ENCODE measurements around the gene ALDOB.
A peak's percentile ranks its signal among the peaks of the same experiment; 100 is the strongest.

The ALDOB gene

GRCh38 chr9:101449071-101449721, 13.6 kb upstream of the ALDOB start (continued):
- TF ChIP-seq ZBTB10 (tag by site-specific recombination; IDR thresholded peaks at IDR 0.05) (no peak), SALL2 (tag by site-specific recombination; IDR thresholded peaks at IDR 0.05; ENCODE audit: borderline replicate concordance) (no peak), ZSCAN16 (tag by site-specific recombination; IDR thresholded peaks at IDR 0.05) (no peak), OSR2 (tag by site-specific recombination; IDR thresholded peaks at IDR 0.05) (no peak), ZNF704 (tag by site-specific recombination; IDR thresholded peaks at IDR 0.05) (no peak), ZNF335 (tag by site-specific recombination; conservative IDR thresholded peaks at IDR 0.05) (peak; percentile 56), ZNF350 (tag by site-specific recombination; IDR thresholded peaks at IDR 0.05) (no peak), ZNF747 (tag by site-specific recombination; IDR thresholded peaks at IDR 0.05) (no peak), ZNF423 (tag by site-specific recombination; IDR thresholded peaks at IDR 0.05) (no peak), ATF2 (tag by site-specific recombination; IDR thresholded peaks at IDR 0.05; ENCODE audit: low read depth) (no peak), IKZF3 (tag by site-specific recombination; IDR thresholded peaks at IDR 0.05) (no peak), ZFHX2 (tag by site-specific recombination; conservative IDR thresholded peaks at IDR 0.05) (no peak), SP3 (tag by site-specific recombination; IDR thresholded peaks at IDR 0.05) (peak; percentile 34), ZSCAN23 (tag by site-specific recombination; IDR thresholded peaks at IDR 0.05) (no peak), ZNF404 (tag by site-specific recombination; IDR thresholded peaks at IDR 0.05) (no peak), ZNF664 (tag by site-specific recombination; IDR thresholded peaks at IDR 0.05) (no peak), HOXA7 (CRISPR knock-in tag; IDR thresholded peaks at IDR 0.05; ENCODE audit: borderline replicate concordance) (no peak), ZNF362 (tag by site-specific recombination; IDR thresholded peaks at IDR 0.05) (no peak), ZNF768 (tag by site-specific recombination; IDR thresholded peaks at IDR 0.05) (no peak), ZBTB8A (tag by site-specific recombination; IDR thresholded peaks at IDR 0.05) (peak; percentile 45; the same call in 1 of the 2 replicates)
- TF ChIP-seq, protein P1, sequence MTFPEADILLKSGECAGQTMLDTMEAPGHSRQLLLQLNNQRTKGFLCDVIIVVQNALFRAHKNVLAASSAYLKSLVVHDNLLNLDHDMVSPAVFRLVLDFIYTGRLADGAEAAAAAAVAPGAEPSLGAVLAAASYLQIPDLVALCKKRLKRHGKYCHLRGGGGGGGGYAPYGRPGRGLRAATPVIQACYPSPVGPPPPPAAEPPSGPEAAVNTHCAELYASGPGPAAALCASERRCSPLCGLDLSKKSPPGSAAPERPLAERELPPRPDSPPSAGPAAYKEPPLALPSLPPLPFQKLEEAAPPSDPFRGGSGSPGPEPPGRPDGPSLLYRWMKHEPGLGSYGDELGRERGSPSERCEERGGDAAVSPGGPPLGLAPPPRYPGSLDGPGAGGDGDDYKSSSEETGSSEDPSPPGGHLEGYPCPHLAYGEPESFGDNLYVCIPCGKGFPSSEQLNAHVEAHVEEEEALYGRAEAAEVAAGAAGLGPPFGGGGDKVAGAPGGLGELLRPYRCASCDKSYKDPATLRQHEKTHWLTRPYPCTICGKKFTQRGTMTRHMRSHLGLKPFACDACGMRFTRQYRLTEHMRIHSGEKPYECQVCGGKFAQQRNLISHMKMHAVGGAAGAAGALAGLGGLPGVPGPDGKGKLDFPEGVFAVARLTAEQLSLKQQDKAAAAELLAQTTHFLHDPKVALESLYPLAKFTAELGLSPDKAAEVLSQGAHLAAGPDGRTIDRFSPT (tag by site-specific recombination; IDR thresholded peaks at IDR 0.05), result peak; percentile 57
- TF ChIP-seq, protein P2, sequence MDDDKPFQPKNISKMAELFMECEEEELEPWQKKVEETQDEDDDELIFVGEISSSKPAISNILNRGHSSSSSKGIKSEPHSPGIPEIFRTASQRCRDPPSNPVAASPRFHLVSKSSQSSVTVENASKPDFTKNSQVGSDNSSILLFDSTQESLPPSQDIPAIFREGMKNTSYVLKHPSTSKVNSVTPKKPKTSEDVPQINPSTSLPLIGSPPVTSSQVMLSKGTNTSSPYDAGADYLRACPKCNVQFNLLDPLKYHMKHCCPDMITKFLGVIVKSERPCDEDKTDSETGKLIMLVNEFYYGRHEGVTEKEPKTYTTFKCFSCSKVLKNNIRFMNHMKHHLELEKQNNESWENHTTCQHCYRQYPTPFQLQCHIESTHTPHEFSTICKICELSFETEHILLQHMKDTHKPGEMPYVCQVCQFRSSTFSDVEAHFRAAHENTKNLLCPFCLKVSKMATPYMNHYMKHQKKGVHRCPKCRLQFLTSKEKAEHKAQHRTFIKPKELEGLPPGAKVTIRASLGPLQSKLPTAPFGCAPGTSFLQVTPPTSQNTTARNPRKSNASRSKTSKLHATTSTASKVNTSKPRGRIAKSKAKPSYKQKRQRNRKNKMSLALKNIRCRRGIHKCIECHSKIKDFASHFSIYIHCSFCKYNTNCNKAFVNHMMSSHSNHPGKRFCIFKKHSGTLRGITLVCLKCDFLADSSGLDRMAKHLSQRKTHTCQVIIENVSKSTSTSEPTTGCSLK (tag by site-specific recombination; IDR thresholded peaks at IDR 0.05), result no peak
- TF ChIP-seq, protein P3, sequence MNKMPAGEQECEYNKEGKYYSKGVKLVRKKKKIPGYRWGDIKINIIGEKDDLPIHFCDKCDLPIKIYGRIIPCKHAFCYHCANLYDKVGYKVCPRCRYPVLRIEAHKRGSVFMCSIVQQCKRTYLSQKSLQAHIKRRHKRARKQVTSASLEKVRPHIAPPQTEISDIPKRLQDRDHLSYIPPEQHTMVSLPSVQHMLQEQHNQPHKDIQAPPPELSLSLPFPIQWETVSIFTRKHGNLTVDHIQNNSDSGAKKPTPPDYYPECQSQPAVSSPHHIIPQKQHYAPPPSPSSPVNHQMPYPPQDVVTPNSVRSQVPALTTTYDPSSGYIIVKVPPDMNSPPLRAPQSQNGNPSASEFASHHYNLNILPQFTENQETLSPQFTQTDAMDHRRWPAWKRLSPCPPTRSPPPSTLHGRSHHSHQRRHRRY (tag by site-specific recombination; IDR thresholded peaks at IDR 0.05), result no peak

All from HEK293 (cell line).